NCI-H82 (cell line): Measurements from ENCODE around the gene LMF1.
A peak's percentile ranks its signal among the peaks of the same experiment; 100 is the strongest.
"Not testable (repeated sequence)": the region's sequence is repeated elsewhere in the genome, so short reads cannot be mapped to it uniquely, and the experiment has no call there.

ENCODE experiments used
- DNase-seq: peaks from one replicate; lab custom pipeline; 2025; lab: John Stamatoyannopoulos, UW

Gene LMF1

GRCh38 chr16:828891-829290 is 141.9 kb downstream of the LMF1 start:
- no peak for DNase-seq

GRCh38 chr16:827513-827912 is 143.3 kb downstream of the LMF1 start:
- DNase-seq: no peak

GRCh38 chr16:825341-826061 is 145.3 kb downstream of the LMF1 start:
- DNase-seq: no peak

GRCh38 chr16:824601-825000 is 146.2 kb downstream of the LMF1 start:
- DNase-seq: no peak

- no peak for DNase-seq
Observed at GRCh38 chr16:824194-824593, 146.6 kb downstream of the LMF1 start.

GRCh38 chr16:822909-823297 is 147.9 kb downstream of the LMF1 start:
- DNase-seq: no peak

GRCh38 chr16:822174-822908 is 148.4 kb downstream of the LMF1 start:
- no peak for DNase-seq

- DNase-seq: no peak
Observed at GRCh38 chr16:821751-822150, 149.0 kb downstream of the LMF1 start.

GRCh38 chr16:820748-821147 is 150.0 kb downstream of the LMF1 start:
- no peak for DNase-seq

- not testable (repeated sequence) for DNase-seq
Observed at GRCh38 chr16:820044-820408, 150.8 kb downstream of the LMF1 start.

GRCh38 chr16:819336-820043 is 151.3 kb downstream of the LMF1 start:
- DNase-seq: no peak

GRCh38 chr16:818592-818991 is 152.2 kb downstream of the LMF1 start:
- no peak for DNase-seq

GRCh38 chr16:818132-818531 is 152.7 kb downstream of the LMF1 start:
- DNase-seq: no peak

GRCh38 chr16:817001-817906 is 153.5 kb downstream of the LMF1 start:
- DNase-seq: no peak

GRCh38 chr16:815861-816260 is 154.9 kb downstream of the LMF1 start:
- no peak for DNase-seq

GRCh38 chr16:814974-815373 is 155.8 kb downstream of the LMF1 start:
- DNase-seq: no peak

- DNase-seq: no peak
Observed at GRCh38 chr16:813916-814412, 156.8 kb downstream of the LMF1 start.

- DNase-seq: peak; percentile 61
Observed at GRCh38 chr16:813204-813915, 157.4 kb downstream of the LMF1 start.

GRCh38 chr16:808085-808386 is 162.7 kb downstream of the LMF1 start:
- DNase-seq: no peak

- peak; percentile 95 for DNase-seq
Observed at GRCh38 chr16:807347-808084, 163.3 kb downstream of the LMF1 start.

GRCh38 chr16:805474-805873 is 165.3 kb downstream of the LMF1 start:
- no peak for DNase-seq
